ENCODE results near the gene QSER1.
A peak's percentile ranks its signal among the peaks of the same experiment; 100 is the strongest.
"Not testable (repeated sequence)": the region's sequence is repeated elsewhere in the genome, so short reads cannot be mapped to it uniquely, and the experiment has no call there.

Gene QSER1
- long read RNA-seq, donor 1, partial matches to known transcripts, result 0 of 1 reads
- long read RNA-seq, donor 1, other reads (novel, unspliced or antisense), result 0 of 1 reads
- long read RNA-seq, donor 2, partial matches to known transcripts, result 6 of 6 reads
- long read RNA-seq, donor 2, other reads (novel, unspliced or antisense), result 0 of 6 reads
- long read RNA-seq, donor 3, partial matches to known transcripts, result 6 of 8 reads
- long read RNA-seq, donor 3, other reads (novel, unspliced or antisense), result 0 of 8 reads
- long read RNA-seq, donor 4, partial matches to known transcripts, result 0 of 2 reads
- long read RNA-seq, donor 4, other reads (novel, unspliced or antisense), result 0 of 2 reads
- long read RNA-seq, donor 5, partial matches to known transcripts, result 0 of 2 reads
- long read RNA-seq, donor 5, other reads (novel, unspliced or antisense), result 0 of 2 reads
- long read RNA-seq, donor 6, partial matches to known transcripts, result 5 of 7 reads
- long read RNA-seq, donor 6, other reads (novel, unspliced or antisense), result 0 of 7 reads
- long read RNA-seq, donor 7, partial matches to known transcripts, result 119 of 122 reads
- long read RNA-seq, donor 7, other reads (novel, unspliced or antisense), result 0 of 122 reads
- long read RNA-seq, donor 8, full-length matches to known transcripts, result 3 of 12 reads
- long read RNA-seq, donor 8, partial matches to known transcripts, result 9 of 12 reads
- long read RNA-seq, donor 8, other reads (novel, unspliced or antisense), result 0 of 12 reads

- peak; percentile 99 for DNase-seq
These were observed at the start of gene QSER1 for GRCh38 chr11:32892355-32893092. Gene QSER1 (plus strand): TSS chr11:32892811. CDS start chr11:32893126, 315 bp downstream.

GRCh38 chr11:32843544-32843943 lies 49.1 kb upstream of the QSER1 start:
- DNase-seq, result no peak

DNA sequence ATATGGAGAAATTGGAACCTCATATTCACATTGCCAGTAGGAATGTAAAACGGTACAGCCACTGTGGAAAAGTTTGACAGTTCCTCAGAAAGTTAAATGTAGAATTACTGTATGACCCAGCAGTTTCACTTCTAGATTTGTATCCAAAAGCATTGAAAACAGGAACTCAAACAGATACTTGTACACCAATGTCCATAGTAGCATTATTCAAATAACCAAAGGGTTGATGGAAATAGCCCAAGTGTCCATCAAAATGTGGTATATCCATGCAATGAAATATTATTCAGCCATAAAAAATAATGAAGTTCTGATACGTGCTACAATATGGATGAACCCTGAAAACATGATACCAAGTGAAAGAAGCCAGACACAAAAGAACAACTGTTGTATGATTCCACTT lies 45.1 kb upstream of the QSER1 start:
- DNase-seq, result no peak

DNA sequence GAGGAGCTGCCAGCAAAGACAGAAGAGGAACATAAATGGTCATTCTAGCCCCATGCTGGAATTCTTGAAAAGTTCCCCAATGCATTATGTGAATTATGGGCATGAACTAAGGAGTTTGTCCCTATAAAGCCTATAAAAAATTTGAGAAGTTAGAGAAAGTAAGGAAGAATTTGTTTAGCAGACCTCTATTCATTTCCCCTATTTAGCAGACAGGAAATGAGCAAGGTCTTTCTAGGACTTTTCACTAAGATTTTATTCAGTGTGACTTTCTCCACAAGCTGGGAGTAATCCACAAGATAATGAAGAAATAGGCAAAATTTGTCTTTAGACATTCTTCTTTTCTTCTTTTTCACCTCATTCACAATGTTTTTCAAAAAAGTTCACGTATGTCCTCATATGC lies 42.9 kb upstream of the QSER1 start:
- no peak for DNase-seq

DNA sequence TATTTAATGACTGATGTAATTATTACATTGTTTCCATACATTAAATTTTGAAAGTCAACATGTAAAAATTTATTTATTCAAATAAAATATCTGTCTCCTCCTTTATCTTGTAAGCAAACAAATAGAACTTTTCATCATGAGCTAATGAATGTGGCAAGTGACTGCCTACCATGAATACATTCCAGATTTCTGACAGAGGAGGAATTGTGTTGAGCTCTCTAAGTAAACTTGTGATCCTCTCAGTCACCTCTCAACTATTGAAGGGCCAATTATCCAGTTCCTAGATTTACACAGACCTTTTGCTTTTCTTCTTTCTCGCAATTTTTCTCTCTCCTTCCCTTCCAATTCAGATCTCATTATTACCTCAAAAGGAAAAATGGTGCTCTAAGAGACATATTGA lies 41.4 kb upstream of the QSER1 start:
- no peak for DNase-seq

- DNase-seq, result no peak
These were observed 40.4 kb upstream of the QSER1 start for GRCh38 chr11:32852207-32852606.

GRCh38 chr11:32855601-32856000 lies 37.0 kb upstream of the QSER1 start:
- DNase-seq, result no peak

- no peak for DNase-seq
These were observed 33.9 kb upstream of the QSER1 start for GRCh38 chr11:32858731-32859130.

DNA sequence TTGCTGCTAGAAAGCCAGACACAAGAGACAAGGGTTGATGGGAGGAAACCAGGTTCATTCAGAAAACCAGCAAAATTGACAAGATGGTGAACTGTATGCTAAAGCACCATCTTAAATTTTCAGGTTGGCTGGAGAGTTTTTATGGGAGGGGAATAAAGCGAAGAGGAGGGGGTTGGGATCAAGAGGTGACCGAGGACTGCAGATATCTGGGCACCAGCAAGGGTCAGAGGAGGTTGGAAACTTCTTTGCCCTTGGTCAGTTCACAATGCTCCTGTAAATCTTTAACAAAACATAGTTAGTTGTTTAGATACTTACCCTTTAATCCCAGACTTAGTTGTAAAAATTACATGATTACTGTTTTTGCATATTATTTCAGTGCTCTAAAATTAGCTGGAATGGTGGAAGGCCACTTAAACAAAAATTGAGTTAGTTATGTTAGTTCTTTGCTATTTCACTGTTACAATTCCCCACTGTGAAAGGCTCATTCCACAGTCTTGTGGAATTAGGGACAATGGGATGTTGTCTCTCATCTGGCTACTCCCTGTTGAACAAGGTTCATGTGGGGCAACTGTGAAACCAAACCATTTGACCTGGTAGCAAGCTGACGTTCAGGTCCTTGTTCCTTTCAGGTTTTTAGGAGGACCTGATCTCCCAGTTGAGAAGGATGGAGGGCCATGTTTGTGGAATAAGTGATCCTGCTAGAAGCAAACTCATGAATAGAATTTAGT lies 30.6 kb upstream of the QSER1 start:
- no peak for DNase-seq

DNA sequence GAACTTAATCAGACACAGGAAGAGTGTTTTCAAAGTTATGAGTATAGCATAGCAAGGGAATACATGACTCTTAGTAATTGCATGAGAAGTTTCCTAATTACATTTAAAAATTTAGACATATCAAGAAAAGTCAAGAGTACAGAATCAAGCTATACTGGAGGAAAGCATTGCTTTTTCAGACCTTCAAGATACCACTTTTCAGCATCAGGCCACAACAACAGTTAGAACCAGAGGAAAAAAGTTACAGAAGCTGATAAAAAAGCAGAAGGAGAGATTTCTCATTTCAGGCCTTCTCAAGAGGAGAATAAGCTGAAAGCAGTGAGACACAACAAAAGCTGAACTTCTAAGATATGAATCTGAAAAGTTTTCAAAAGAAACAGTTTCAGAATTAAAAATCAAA lies 28.1 kb upstream of the QSER1 start:
- DNase-seq, result no peak

- not testable (repeated sequence) for DNase-seq
These were observed 23.9 kb upstream of the QSER1 start for GRCh38 chr11:32868752-32869151.

- DNase-seq, result no peak
These were observed 21.9 kb upstream of the QSER1 start for GRCh38 chr11:32870676-32871075.

DNA sequence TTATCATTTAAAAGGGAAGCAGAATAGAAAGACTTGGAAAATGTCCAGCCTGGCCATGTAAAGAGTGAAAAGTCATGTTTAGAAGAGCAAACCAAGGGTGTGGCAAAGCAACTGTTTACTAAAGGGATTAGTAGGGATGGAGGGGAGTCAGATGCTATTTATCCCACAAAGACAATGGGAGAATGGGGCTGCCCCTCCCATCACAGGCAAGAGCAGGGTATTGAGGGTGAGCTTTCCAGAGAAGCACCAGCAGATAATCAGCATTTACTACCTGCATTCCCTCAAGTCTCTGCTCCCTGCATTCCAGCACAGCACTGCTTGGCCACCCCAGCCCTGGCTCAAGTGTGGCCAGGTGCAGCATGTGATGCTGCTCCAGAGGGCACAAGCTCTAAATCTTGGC lies 18.5 kb upstream of the QSER1 start:
- DNase-seq, result no peak

GRCh38 chr11:32881286-32881685 lies 11.3 kb upstream of the QSER1 start:
- no peak for DNase-seq

DNA sequence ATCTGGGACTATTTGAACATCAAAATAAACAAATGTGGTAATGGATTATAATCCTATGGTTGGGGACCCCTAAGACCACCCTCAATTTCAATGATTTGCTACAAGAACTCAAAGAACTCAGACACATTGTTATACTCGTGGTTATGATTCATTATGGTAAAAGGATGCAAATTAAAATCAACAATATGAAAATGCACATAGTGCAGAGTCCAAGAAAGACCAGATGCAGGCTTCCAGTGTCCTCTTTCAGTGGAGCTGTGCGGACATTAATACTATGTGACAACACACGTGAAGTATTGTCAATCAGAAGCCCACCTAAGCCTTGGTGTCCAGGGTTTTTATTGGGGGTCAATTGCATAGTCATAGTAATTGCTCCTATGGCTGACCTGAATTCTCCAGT lies 9.2 kb upstream of the QSER1 start:
- DNase-seq, result no peak

GRCh38 chr11:32884023-32884422 lies 8.6 kb upstream of the QSER1 start:
- no peak for DNase-seq

DNA sequence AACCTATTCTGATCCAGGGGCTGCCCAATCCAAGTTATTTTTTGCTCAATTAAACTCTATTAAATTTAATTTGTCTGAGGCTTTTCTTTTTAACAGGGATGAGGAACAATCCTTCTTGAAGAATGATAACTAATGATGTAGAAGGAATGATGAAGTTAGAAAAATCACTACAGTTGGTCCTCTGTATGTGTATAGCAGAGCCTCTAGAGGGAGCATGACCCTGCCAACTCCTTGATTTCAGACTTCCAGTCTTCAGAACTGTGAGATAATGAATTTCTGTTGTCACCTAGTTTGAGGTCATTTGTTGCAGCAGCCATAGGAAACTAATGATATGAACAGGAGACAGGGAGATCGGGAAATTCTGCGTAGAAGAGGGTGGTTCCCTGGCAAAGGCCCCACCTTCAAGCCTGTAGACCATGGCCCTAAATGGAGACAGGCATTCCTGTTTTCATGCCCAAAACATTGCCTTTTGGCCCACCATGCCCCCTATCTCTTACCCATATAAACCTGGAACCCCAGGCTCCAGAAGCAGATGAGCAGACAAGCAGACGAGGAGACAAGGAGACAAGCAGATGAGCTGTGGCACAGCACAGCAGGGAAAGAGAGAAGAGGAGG lies 7.7 kb upstream of the QSER1 start:
- no peak for DNase-seq

GRCh38 chr11:32885556-32885955 lies 7.1 kb upstream of the QSER1 start:
- no peak for DNase-seq

GRCh38 chr11:32886180-32886579 lies 6.4 kb upstream of the QSER1 start:
- no peak for DNase-seq

DNA sequence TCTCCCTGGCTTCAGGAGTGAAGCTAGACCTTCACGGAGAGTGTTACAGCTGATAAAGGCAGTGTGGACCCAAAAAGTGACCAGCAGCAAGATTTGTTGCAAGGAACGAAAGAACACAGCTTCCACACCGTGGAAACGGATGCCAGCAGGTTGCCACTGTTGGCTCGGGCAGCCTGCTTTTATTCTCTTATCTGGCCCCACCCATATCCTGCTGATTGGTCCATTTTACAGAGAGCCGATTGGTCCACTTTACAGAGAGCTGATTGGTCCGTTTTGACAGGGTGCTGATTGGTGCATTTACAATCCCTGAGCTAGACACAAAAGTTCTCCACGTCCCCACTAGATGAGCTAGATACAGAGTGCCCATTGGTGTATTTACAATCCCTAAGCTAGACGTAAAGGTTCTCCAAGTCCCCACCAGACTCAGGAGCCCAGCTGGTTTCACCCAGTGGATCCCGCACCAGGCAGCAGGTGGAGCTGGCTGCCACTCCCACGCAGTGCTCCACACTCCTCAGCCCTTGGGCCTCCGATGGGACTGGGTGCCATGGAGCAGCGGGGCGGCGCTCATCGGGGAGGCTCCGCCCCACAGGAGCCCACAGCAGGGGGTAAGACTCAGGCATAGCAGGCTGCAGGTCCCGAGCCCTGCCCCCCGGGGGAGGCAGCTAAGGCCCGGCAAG lies 4.8 kb upstream of the QSER1 start:
- DNase-seq, result not testable (repeated sequence)

DNA sequence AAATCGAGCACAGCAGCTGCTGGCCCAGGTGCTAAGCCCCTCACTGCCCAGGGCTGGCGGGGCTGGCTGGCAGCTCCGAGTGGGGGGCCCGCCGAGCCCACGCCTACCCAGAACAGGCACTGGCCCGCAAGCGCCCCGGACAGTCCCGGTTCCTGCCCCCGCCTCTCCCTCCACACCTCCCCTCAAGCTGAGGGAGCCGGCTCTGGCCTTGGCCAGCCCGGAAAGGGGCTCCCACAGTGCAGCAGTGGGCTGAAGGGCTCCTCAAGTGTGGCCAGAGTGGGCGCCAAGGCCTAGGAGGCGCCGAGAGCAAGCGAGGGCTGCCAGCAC lies 4.3 kb upstream of the QSER1 start:
- not testable (repeated sequence) for DNase-seq

DNA sequence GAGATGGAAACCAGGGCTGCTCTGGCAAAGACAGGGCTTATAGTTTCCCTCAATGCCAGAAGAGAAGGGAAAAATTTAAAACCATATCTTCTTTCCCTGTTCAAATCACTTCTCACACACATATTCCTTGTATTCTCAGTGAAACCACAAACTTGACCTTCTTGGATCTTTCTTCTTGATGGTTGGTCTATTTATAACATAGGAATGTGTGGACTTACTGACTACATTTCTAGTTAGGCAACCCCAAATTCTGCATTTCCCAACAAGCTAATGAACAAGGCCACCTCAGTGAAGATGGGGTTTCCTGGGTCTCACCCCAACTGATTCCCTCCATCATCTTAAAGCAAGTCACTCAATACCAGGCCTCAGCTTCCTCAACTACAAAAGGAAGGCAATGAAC lies 3.8 kb upstream of the QSER1 start:
- DNase-seq, result no peak

All from right kidney (tissue), 9 donors.